SK-N-SH treated with all-trans-retinoic acid at 6 μM for 48 hours (cell line): ENCODE data around the gene HHATL.
A peak's percentile ranks its signal among the peaks of the same experiment; 100 is the strongest.

ENCODE experiments used
- ATAC-seq: fragments of 200-7000 bp; cut with Tn5 transposase; 3 replicates; pipeline ENCODE4 v1.9.1; 2020; ENCODE audit warnings: mild to moderate bottlenecking, moderate library complexity
- BACH2 ChIP-seq: fragments of 250-450 bp; sonication (Bioruptor Pico); IDR thresholded peaks from 2 replicates; pipeline ENCODE4 v1.9.0; 2021; ENCODE audit warnings: mild to moderate bottlenecking, borderline replicate concordance
- CSDC2 ChIP-seq: fragments of 250-450 bp; sonication (Bioruptor Pico); IDR thresholded peaks from 2 replicates; pipeline ENCODE4 v1.5.0; 2020; ENCODE audit warnings: mild to moderate bottlenecking, moderate library complexity
- ESRRG ChIP-seq: fragments of 250-450 bp; sonication (Bioruptor Pico); IDR thresholded peaks from 2 replicates; pipeline ENCODE4 v1.6.1; 2021; ENCODE audit warnings: mild to moderate bottlenecking
- GLIS3 ChIP-seq: fragments of 250-450 bp; sonication (Bioruptor Pico); IDR thresholded peaks from 2 replicates; pipeline ENCODE4 v1.5.0; 2020; ENCODE audit warnings: mild to moderate bottlenecking, moderate library complexity
- OSR1 ChIP-seq: fragments of 250-450 bp; sonication (Bioruptor Pico); IDR thresholded peaks from 2 replicates; pipeline ENCODE4 v1.8.0; 2022; ENCODE audit warnings: moderate library complexity, mild to moderate bottlenecking, inconsistent platforms
- PATZ1 ChIP-seq: fragments of 250-450 bp; sonication (Bioruptor Pico); IDR thresholded peaks from 2 replicates; pipeline ENCODE4 v1.8.0; 2020; ENCODE audit warnings: mild to moderate bottlenecking, moderate library complexity, borderline replicate concordance
- PPARA ChIP-seq: fragments of 250-450 bp; sonication (Bioruptor Pico); IDR thresholded peaks from 2 replicates; pipeline ENCODE4 v1.5.0; 2020; ENCODE audit warnings: mild to moderate bottlenecking, borderline replicate concordance
- TCF4 ChIP-seq: fragments of 250-450 bp; sonication (Bioruptor Pico); IDR thresholded peaks from 2 replicates; pipeline ENCODE4 v1.8.0; 2021; ENCODE audit warnings: mild to moderate bottlenecking, moderate library complexity, borderline replicate concordance
- TSHZ2 ChIP-seq: fragments of 250-450 bp; sonication (Bioruptor Pico); IDR thresholded peaks from 2 replicates; pipeline ENCODE4 v1.5.0; 2020; ENCODE audit warnings: mild to moderate bottlenecking, moderate library complexity
- ZC3H10 ChIP-seq: fragments of 250-450 bp; sonication (Bioruptor Pico); IDR thresholded peaks from 2 replicates; pipeline ENCODE4 v1.5.1; 2021; ENCODE audit warnings: mild to moderate bottlenecking, moderate library complexity
- ZFP3 ChIP-seq: fragments of 250-450 bp; sonication (Bioruptor Pico); IDR thresholded peaks from 2 replicates; pipeline ENCODE4 v1.5.0; 2020; ENCODE audit warnings: mild to moderate bottlenecking, moderate library complexity
- ZNF565 ChIP-seq: fragments of 450-650 bp; formaldehyde crosslinking; conservative IDR thresholded peaks from 2 replicates; pipeline ENCODE4 v1.5.0; 2020; ENCODE audit warnings: low read depth, mild to moderate bottlenecking, moderate library complexity
- TF ChIP-seq, protein P1 (sequence below): fragments of 250-450 bp; sonication (Bioruptor Pico); IDR thresholded peaks from 2 replicates; pipeline ENCODE4 v1.5.1; 2020; ENCODE audit warnings: low read depth, mild to moderate bottlenecking, moderate library complexity
- TF ChIP-seq, protein P2 (sequence below): fragments of 250-450 bp; sonication (Bioruptor Pico); IDR thresholded peaks from 2 replicates; pipeline ENCODE4 v1.8.0; 2021; ENCODE audit warnings: low read depth, mild to moderate bottlenecking, moderate library complexity, borderline replicate concordance

The HHATL gene

DNA sequence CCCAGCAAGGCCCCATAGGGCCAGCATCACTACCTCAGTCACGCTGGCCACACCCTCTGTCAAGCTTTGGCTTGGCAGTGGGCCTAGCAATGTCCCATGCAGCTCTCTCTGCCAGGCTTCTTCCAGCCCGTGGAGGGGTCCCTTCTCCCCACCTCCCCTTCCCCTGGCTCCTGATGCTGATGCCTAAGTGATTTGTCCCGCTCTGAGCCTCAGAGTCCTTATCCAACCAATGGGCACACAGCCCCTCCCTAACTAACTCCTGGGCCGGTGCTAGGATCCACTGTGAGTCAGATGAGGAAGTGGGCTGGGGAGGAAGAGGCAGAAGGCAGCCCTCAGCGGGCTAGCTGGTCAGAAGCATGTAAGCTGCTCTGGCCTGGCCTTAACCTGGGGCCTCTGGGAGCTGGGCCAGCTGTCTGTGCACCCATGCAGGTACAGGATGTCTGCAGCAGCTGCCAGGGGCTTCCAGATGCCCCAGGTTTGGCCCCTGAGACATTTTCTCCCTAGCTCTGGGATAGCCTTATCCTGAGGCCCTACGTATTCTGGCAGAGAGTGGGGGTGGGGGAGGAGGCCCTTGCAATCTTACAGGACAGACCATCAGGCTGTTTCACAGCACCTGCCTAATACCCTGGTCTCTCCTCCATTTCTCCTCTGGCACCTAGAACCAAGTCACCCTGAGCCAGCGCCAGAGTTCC is 49.8 kb downstream of the HHATL start:
- peak; percentile 65 for ATAC-seq
- TF ChIP-seq GLIS3 (CRISPR knock-in tag) = no peak
- TF ChIP-seq CSDC2 (CRISPR knock-in tag) = no peak
- TF ChIP-seq PATZ1 (CRISPR knock-in tag) = no peak
- TF ChIP-seq ZC3H10 (CRISPR knock-in tag) = no peak
- no peak for TF ChIP-seq ZNF565
- TF ChIP-seq TCF4 (CRISPR knock-in tag) = no peak
- no peak for TF ChIP-seq TSHZ2 (CRISPR knock-in tag)
- TF ChIP-seq OSR1 = no peak
- TF ChIP-seq, protein P1, sequence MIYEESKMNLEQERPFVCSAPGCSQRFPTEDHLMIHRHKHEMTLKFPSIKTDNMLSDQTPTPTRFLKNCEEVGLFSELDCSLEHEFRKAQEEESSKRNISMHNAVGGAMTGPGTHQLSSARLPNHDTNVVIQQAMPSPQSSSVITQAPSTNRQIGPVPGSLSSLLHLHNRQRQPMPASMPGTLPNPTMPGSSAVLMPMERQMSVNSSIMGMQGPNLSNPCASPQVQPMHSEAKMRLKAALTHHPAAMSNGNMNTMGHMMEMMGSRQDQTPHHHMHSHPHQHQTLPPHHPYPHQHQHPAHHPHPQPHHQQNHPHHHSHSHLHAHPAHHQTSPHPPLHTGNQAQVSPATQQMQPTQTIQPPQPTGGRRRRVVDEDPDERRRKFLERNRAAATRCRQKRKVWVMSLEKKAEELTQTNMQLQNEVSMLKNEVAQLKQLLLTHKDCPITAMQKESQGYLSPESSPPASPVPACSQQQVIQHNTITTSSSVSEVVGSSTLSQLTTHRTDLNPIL = no peak
- TF ChIP-seq, protein P2, sequence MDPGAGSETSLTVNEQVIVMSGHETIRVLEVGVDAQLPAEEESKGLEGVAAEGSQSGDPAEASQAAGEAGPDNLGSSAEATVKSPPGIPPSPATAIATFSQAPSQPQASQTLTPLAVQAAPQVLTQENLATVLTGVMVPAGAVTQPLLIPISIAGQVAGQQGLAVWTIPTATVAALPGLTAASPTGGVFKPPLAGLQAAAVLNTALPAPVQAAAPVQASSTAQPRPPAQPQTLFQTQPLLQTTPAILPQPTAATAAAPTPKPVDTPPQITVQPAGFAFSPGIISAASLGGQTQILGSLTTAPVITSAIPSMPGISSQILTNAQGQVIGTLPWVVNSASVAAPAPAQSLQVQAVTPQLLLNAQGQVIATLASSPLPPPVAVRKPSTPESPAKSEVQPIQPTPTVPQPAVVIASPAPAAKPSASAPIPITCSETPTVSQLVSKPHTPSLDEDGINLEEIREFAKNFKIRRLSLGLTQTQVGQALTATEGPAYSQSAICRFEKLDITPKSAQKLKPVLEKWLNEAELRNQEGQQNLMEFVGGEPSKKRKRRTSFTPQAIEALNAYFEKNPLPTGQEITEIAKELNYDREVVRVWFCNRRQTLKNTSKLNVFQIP (CRISPR knock-in tag) = no peak
- no peak for TF ChIP-seq ZFP3 (CRISPR knock-in tag)

- TF ChIP-seq PATZ1 (CRISPR knock-in tag) (no peak), PPARA (CRISPR knock-in tag) (no peak)
- peak; percentile 15 for ATAC-seq
Observed at GRCh38 chr3:42652251-42652610, 50.4 kb downstream of the HHATL start.

DNA sequence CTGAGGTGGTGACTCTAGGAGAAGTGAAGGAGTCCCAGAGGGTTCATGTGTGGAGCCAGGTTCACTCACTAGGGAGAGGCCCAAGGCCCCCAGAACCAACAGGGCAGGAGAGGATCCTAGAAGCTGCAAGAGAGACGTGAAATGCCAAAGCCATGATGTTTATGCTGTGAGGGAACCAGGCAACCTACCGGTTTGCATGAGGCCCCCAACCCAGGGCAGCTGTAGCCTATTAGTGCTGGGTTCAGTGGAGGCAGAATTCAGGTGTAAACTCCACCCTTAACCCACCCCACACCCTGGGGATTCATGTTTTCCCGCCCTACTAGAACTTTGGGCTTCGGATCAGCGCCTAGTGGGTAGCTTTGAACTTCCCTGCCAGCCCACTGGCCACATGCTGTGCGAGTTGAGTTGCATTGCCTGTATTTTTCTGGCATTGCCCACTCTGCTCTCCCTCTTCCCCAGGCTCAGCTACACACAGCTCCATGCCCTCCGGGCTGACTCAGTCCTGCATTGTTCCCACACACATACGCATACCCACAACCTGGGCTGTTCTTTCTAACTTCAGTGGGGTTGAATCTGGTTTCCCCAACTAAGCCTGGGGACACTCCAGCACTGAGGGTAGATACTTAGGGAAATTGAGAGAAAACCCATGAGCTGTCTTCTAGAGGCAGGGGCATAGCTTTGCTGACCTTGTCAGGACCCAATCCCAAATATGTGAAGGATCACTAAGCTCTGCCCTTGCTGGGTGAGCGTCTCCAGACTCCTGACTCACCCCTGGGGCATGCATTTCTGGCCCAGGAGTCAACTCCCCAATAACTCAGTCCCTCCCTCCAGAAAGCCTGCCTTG is 51.1 kb downstream of the HHATL start:
- no peak for TF ChIP-seq BACH2 (CRISPR knock-in tag)
- TF ChIP-seq ZNF565 = no peak
- no peak for TF ChIP-seq GLIS3 (CRISPR knock-in tag)
- TF ChIP-seq PATZ1 (CRISPR knock-in tag) = no peak
- no peak for TF ChIP-seq ESRRG (CRISPR knock-in tag)
- no peak for TF ChIP-seq ZFP3 (CRISPR knock-in tag)
- ATAC-seq = peak; percentile 54
